ENCODE data around the gene IER2. TPM values are rescaled to one million over a fixed set of nuclear protein-coding genes. Genes with fewer than 3 reads are reported as not detected.

Gene IER2
- polyA plus RNA-seq, 2 donors = 52.1 to 101 TPM

DNA sequence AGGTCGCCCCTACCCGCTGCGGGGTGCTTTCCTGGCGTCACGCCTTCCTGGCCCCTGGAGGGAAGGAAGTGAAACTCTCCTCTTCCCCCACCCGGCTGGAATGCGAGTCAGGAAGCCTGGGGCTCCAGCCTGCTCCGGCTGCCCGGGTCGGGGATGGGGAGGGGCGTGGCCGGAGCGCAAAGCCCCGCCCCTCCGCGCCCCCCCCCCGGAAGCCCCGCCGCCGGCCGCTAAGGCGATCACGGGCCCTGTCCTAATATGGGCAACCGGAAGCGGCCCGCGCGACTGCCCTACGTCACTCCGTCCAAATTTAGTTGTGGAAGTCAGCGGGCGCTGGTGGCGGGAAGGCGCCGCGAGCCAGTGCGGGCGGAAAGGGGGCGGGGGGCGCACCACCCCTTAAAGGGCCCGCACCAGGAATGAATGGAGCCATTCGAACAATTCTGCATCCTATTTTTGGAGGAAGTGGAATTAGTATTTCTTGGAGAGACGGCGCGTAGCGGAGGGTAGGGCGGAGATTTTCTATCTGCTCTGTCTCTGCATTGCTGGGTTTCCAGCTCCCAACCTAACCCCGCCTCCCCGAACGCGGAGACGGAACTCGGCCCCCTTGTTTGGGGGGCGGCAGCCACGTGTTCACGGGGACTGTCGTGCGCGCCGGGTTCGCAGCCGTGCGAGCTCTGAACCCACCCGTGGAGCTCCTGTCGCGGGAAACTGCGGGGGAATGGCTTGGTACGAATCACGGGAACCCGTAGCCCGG is 1.6 kb downstream of the IER2 start:
- H3K9me3 ChIP-seq (ENCODE audit: control insufficient read depth in 2 of 2, insufficient read depth in 1 of 2, low read depth in 1 of 2, low read length in 1 of 2) = no peaks in the 10 kb centered on the region
- H3K4me3 ChIP-seq (ENCODE audit: low read depth in 1 of 2, low read length in 2 of 2) = peak overlapping the region; percentile 95 to 98
- H3K27me3 ChIP-seq (ENCODE audit: control insufficient read depth in 1 of 2, insufficient read depth in 2 of 2, low read length in 2 of 2) = no peaks in the 10 kb centered on the region
- H3K36me3 ChIP-seq (ENCODE audit: control insufficient read depth in 2 of 2, insufficient read depth in 2 of 2, low read length in 1 of 2) = no peaks in the 10 kb centered on the region
- H3K27ac ChIP-seq (ENCODE audit: low read depth in 2 of 2, low read length in 1 of 2) = peak overlapping the region; percentile 97 to 100
- peaks cover 0 to 6% of the 10 kb centered on the region in 2 donors for H3K4me1 ChIP-seq (ENCODE audit: control insufficient read depth in 2 of 2, insufficient read depth in 2 of 2, low read length in 1 of 2)
- 0% methylated on average over 65 to 71 of the region's 71 CpGs for WGBS, 2 donors

DNA sequence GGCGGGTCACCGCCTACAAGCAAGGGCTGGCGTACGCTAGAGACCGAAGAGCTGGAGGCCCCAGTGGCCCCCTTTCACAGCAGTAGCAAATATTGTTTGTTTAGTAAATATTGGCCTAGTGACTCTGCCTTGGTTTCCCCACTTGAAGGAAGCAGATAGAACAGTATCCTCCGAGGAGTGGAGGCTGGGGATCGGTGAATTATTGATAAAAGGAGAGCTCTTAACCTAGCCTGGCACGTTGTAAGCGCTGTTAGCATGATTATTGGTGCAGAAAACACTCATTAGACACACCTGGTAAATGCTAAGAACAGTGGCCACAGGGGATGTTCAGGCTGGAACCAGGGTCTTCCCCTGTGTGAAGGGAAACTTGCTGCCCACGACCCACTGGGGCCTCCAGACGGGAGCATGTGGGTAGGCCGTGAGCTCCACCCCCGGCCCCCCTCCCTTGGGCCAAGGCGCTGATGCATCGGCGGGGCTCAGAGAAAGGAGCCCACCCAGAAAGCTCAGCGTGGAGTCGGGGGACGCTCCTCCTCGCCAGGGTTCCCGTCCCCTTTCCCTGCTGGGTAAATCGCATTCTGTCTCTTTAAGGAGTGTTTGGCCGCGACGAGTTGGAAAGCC is 2.3 kb downstream of the IER2 start:
- H3K27me3 ChIP-seq (ENCODE audit: control insufficient read depth in 1 of 2, insufficient read depth in 2 of 2, low read length in 2 of 2) = no peaks in the 10 kb centered on the region
- H3K36me3 ChIP-seq (ENCODE audit: control insufficient read depth in 2 of 2, insufficient read depth in 2 of 2, low read length in 1 of 2) = no peaks in the 10 kb centered on the region
- WGBS, 2 donors = 0 to 1% methylated on average over 25 of the region's 25 CpGs
- H3K27ac ChIP-seq (ENCODE audit: low read depth in 2 of 2, low read length in 1 of 2) = peak overlapping the region; percentile 97 to 99
- peak overlapping the region; percentile 91 to 98 for H3K4me3 ChIP-seq (ENCODE audit: low read depth in 1 of 2, low read length in 2 of 2)
- H3K9me3 ChIP-seq (ENCODE audit: control insufficient read depth in 2 of 2, insufficient read depth in 1 of 2, low read depth in 1 of 2, low read length in 1 of 2) = no peaks in the 10 kb centered on the region
- H3K4me1 ChIP-seq (ENCODE audit: control insufficient read depth in 2 of 2, insufficient read depth in 2 of 2, low read length in 1 of 2) = peaks cover 0 to 6% of the 10 kb centered on the region in 2 donors

- Histone ChIP-seq H3K4me1 (ENCODE audit: control insufficient read depth in 2 of 2, insufficient read depth in 2 of 2, low read length in 1 of 2) (peaks cover 0 to 6% of the 10 kb centered on the region in 2 donors), H3K4me3 (ENCODE audit: low read depth in 1 of 2, low read length in 2 of 2) (peak overlapping the region; percentile 91 to 98), H3K27ac (ENCODE audit: low read depth in 2 of 2, low read length in 1 of 2) (peak overlapping the region; percentile 97 to 99), H3K36me3 (ENCODE audit: control insufficient read depth in 2 of 2, insufficient read depth in 2 of 2, low read length in 1 of 2) (no peaks in the 10 kb centered on the region), H3K9me3 (ENCODE audit: control insufficient read depth in 2 of 2, insufficient read depth in 1 of 2, low read depth in 1 of 2, low read length in 1 of 2) (no peaks in the 10 kb centered on the region), H3K27me3 (ENCODE audit: control insufficient read depth in 1 of 2, insufficient read depth in 2 of 2, low read length in 2 of 2) (no peaks in the 10 kb centered on the region)
- 0% methylated on average over 55 to 59 of the region's 59 CpGs for WGBS, 2 donors
These were observed 2.9 kb downstream of the IER2 start for GRCh38 chr19:13152974-13153568.

DNA sequence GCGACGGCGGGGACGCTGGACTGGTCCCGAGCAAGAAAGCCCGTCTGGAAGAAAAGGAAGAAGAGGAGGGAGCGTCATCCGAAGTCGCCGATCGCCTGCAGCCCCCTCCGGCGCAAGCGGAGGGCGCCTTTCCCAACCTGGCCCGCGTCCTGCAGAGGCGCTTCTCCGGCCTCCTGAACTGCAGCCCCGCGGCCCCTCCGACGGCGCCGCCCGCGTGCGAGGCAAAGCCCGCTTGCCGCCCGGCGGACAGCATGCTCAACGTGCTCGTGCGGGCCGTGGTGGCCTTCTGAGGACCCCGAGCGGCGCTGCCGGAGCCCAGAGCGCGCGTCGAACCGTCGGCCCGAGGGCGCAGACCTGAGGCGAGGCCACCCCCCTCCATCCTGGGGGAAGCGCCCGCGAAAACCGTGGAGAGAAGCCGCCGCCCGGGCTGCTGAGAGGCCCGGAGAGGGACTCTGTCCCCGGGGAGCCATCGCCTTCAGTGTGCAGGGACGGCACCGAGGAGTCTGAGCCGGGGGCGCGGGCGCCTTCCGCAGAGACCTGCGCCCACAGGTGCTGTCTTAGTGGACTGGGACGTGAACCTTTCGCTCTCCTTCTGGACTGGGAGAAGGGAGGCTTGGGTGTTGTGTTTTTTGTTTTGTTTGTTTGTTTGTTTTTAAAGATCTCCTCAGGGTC is 3.5 kb downstream of the IER2 start:
- Histone ChIP-seq H3K27me3 (ENCODE audit: control insufficient read depth in 1 of 2, insufficient read depth in 2 of 2, low read length in 2 of 2) (no peaks in the 10 kb centered on the region), H3K9me3 (ENCODE audit: control insufficient read depth in 2 of 2, insufficient read depth in 1 of 2, low read depth in 1 of 2, low read length in 1 of 2) (no peaks in the 10 kb centered on the region), H3K4me1 (ENCODE audit: control insufficient read depth in 2 of 2, insufficient read depth in 2 of 2, low read length in 1 of 2) (peaks cover 0 to 4% of the 10 kb centered on the region in 2 donors), H3K4me3 (ENCODE audit: low read depth in 1 of 2, low read length in 2 of 2) (peak overlapping the region; percentile 91 to 98), H3K36me3 (ENCODE audit: control insufficient read depth in 2 of 2, insufficient read depth in 2 of 2, low read length in 1 of 2) (no peaks in the 10 kb centered on the region), H3K27ac (ENCODE audit: low read depth in 2 of 2, low read length in 1 of 2) (peak overlapping the region; percentile 97 to 99)
- WGBS, 2 donors = 0 to 1% methylated on average over 57 to 69 of the region's 69 CpGs

DNA sequence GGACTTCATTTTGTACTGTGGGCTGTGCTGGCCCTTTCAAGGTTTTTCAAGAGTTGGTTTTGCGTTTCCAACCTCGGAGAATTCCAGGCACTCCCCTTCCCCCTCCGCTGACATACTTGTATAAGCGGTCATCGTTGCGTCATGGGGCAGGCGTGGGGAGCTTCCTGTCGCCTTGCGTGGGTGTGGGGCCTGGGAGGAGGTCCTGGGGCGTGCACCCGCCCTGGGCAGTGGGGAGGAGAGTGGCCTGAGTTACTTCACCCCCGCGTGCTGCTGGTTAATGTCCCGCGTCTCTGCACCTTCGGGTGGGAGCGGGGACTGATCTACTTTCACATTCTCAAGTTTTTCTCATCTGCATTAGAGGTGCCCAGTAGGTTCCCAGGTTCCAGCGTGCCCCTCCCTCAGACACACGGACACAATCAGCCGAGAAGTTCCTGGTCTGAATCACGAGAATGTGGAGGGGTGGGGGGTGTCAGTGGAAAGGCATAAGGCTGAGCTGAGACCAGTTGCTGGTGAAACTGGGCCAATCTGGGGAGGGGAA is 4.1 kb downstream of the IER2 start:
- Histone ChIP-seq H3K27ac (ENCODE audit: low read depth in 2 of 2, low read length in 1 of 2) (peak overlapping the region; percentile 97 to 99), H3K4me1 (ENCODE audit: control insufficient read depth in 2 of 2, insufficient read depth in 2 of 2, low read length in 1 of 2) (peaks cover 0 to 2% of the 10 kb centered on the region in 2 donors), H3K36me3 (ENCODE audit: control insufficient read depth in 2 of 2, insufficient read depth in 2 of 2, low read length in 1 of 2) (no peaks in the 10 kb centered on the region), H3K9me3 (ENCODE audit: control insufficient read depth in 2 of 2, insufficient read depth in 1 of 2, low read depth in 1 of 2, low read length in 1 of 2) (no peaks in the 10 kb centered on the region), H3K4me3 (ENCODE audit: low read depth in 1 of 2, low read length in 2 of 2) (peak overlapping the region; percentile 91 to 98), H3K27me3 (ENCODE audit: control insufficient read depth in 1 of 2, insufficient read depth in 2 of 2, low read length in 2 of 2) (no peaks in the 10 kb centered on the region)
- WGBS, 2 donors = 0% methylated on average over 21 of the region's 21 CpGs

GRCh38 chr19:13154911-13155471 is 4.8 kb downstream of the IER2 start:
- peak overlapping the region; percentile 97 to 99 for H3K27ac ChIP-seq (ENCODE audit: low read depth in 2 of 2, low read length in 1 of 2)
- peaks cover 0 to 2% of the 10 kb centered on the region in 2 donors for H3K4me1 ChIP-seq (ENCODE audit: control insufficient read depth in 2 of 2, insufficient read depth in 2 of 2, low read length in 1 of 2)
- H3K9me3 ChIP-seq (ENCODE audit: control insufficient read depth in 2 of 2, insufficient read depth in 1 of 2, low read depth in 1 of 2, low read length in 1 of 2) = no peaks in the 10 kb centered on the region
- 2 to 3% methylated on average over 24 of the region's 24 CpGs for WGBS, 2 donors
- H3K27me3 ChIP-seq (ENCODE audit: control insufficient read depth in 1 of 2, insufficient read depth in 2 of 2, low read length in 2 of 2) = no peaks in the 10 kb centered on the region
- peak overlapping the region; percentile 91 to 98 for H3K4me3 ChIP-seq (ENCODE audit: low read depth in 1 of 2, low read length in 2 of 2)
- no peaks in the 10 kb centered on the region for H3K36me3 ChIP-seq (ENCODE audit: control insufficient read depth in 2 of 2, insufficient read depth in 2 of 2, low read length in 1 of 2)

DNA sequence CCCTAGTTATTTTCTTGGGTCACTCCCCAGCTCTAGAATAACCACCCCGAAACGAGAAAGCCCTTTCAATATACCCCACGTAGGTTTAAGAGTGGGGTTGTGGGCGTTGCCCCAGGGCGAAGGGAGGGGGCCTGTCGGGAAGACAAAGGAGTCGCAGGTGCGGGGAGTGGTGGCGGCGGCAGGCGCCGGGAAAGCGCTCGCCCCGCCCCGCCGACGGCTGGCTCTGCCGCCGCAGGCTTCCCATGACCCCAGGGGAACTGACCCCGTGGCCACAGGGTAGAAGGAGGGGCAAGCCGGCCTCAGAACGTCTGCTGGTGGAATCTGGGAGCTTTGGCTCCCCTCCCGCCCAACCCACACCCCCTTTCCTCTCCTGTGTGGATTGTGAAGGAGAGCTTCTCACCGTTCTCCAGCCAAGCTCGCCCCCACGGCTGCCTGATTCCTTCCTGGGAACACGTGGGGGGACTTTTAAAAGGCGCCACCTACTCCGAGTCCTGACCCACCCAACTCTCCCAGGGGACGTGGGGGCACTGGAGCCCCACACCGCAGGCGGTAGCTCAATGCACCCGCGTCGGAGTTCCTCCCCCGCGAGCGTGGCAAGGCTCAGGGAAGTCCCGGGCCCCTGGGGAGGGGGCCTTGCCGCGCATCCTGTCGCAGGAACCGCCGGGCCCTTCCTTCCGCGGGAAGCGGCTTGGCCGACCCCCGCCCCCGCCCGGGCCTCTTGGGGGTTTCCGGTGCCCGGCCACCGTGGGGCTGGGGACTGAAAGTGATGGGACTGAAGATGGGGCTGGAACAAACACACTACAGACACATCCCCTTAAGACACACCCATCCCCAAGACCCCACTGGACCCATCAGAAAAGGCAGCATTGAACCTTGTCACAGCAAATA is 5.5 kb downstream of the IER2 start:
- peak overlapping the region; percentile 91 to 98 for H3K4me3 ChIP-seq (ENCODE audit: low read depth in 1 of 2, low read length in 2 of 2)
- no peaks in the 10 kb centered on the region for H3K27me3 ChIP-seq (ENCODE audit: control insufficient read depth in 1 of 2, insufficient read depth in 2 of 2, low read length in 2 of 2)
- no peaks in the 10 kb centered on the region for H3K36me3 ChIP-seq (ENCODE audit: control insufficient read depth in 2 of 2, insufficient read depth in 2 of 2, low read length in 1 of 2)
- 5 to 6% methylated on average over 51 to 55 of the region's 55 CpGs for WGBS, 2 donors
- no peaks in the 10 kb centered on the region for H3K9me3 ChIP-seq (ENCODE audit: control insufficient read depth in 2 of 2, insufficient read depth in 1 of 2, low read depth in 1 of 2, low read length in 1 of 2)
- peaks cover 0 to 2% of the 10 kb centered on the region in 2 donors for H3K4me1 ChIP-seq (ENCODE audit: control insufficient read depth in 2 of 2, insufficient read depth in 2 of 2, low read length in 1 of 2)
- H3K27ac ChIP-seq (ENCODE audit: low read depth in 2 of 2, low read length in 1 of 2) = peak overlapping the region; percentile 97 to 99

- H3K36me3 ChIP-seq (ENCODE audit: control insufficient read depth in 2 of 2, insufficient read depth in 2 of 2, low read length in 1 of 2) = no peaks in the 10 kb centered on the region
- H3K27ac ChIP-seq (ENCODE audit: low read depth in 2 of 2, low read length in 1 of 2) = no peak overlapping the region
- WGBS, 2 donors = 87 to 89% methylated on average over 3 of the region's 3 CpGs
- H3K27me3 ChIP-seq (ENCODE audit: control insufficient read depth in 1 of 2, insufficient read depth in 2 of 2, low read length in 2 of 2) = no peaks in the 10 kb centered on the region
- peaks cover 4 to 10% of the 10 kb centered on the region in 2 donors for H3K4me1 ChIP-seq (ENCODE audit: control insufficient read depth in 2 of 2, insufficient read depth in 2 of 2, low read length in 1 of 2)
- no peak overlapping the region for H3K4me3 ChIP-seq (ENCODE audit: low read depth in 1 of 2, low read length in 2 of 2)
- no peaks in the 10 kb centered on the region for H3K9me3 ChIP-seq (ENCODE audit: control insufficient read depth in 2 of 2, insufficient read depth in 1 of 2, low read depth in 1 of 2, low read length in 1 of 2)
These were observed 9.5 kb downstream of the IER2 start for GRCh38 chr19:13159713-13160112.
